Adrenal gland (tissue), 12 donors: ENCODE results near the gene EXD3. TPM values are rescaled to one million over a fixed set of nuclear protein-coding genes. Genes with fewer than 3 reads are reported as not detected.

Experiments used
- DNase-seq, 7 donors: peaks; one replicate each; pipeline ENCODE4 v3.0.0-alpha.2; 2019 to 2020
- H3K27ac ChIP-seq, 5 donors: fragments of 200-600 bp; sonication (generic) in 4 of 5; 1 replicate in 3 of 5; 2 replicates in 2 of 5; pipeline versions ENCODE4 v1.5.1 to v1.8.0; 2016 to 2020; ENCODE audit warnings: mild to moderate bottlenecking in 1 of 5
- H3K27me3 ChIP-seq: fragments of 200-600 bp; 2 replicates; pipeline ENCODE4 v1.8.0; 2021
- H3K36me3 ChIP-seq, 2 donors: fragments of 200-600 bp; replicated peaks in 1 of 2; 1 replicate in 1 of 2; 2 replicates in 1 of 2; pipeline versions ENCODE4 v1.5.1 to v1.8.0; 2018 to 2022
- H3K4me1 ChIP-seq, 2 donors: fragments of 200-600 bp; replicated peaks in 1 of 2; 1 replicate in 1 of 2; 2 replicates in 1 of 2; pipeline versions ENCODE4 v1.5.1 to v1.8.0; 2018 to 2021
- H3K4me3 ChIP-seq, 4 donors: fragments of 200-600 bp; sonication (generic) in 3 of 4; one replicate each; pipeline ENCODE4 v1.5.1; 2016 to 2018
- H3K9me3 ChIP-seq, 3 donors: fragments of 200-600 bp; sonication (generic) in 1 of 3; replicated peaks in 1 of 3; 1 replicate in 2 of 3; 2 replicates in 1 of 3; pipeline versions ENCODE4 v1.5.1 to v1.8.0; 2016 to 2021
- POLR2A ChIP-seq, 2 donors: fragments of 450-650 bp; IDR thresholded peaks; one replicate each; pipeline ENCODE4 v1.6.1; 2017; ENCODE audit warnings: antibody characterized with exemption in 2 of 2, mild to moderate bottlenecking in 2 of 2, moderate library complexity in 1 of 2
- WGBS, 4 donors: extraction: QIAGEN DNeasy Blood & Tissue Kit in 2 of 4; methylation state at CpG; one replicate each; pipeline versions ENCODE4 v1.1.5 to v1.1.7; 2013 to 2017; 5-methylcytosine and 5-hydroxymethylcytosine counted together
- intact Hi-C, 2 donors: fragments of 100-400 bp; cut with DNase I; formaldehyde crosslinking; loops; one replicate each; pipeline versions ENCODE4 v1.14.1 to v1.15.0; 2022 to 2023
- polyA plus RNA-seq, 3 donors: library from polyadenylated mRNA; stranded (reverse); fragments of 200-250 nt in 2 of 3; fragments of 350-450 nt in 1 of 3; fragmentation: Illumina TruSeq in 1 of 3; extraction: RNeasy Lipid Tissue Mini Kit (QIAGEN cat#74804) in 1 of 3; gene quantifications; one replicate each; pipeline ENCODE4 v1.2.3, GENCODE V29; 2013 to 2014
- total RNA-seq, 9 donors: library from RNA; depleted of rRNA in 4 of 9; stranded (reverse); fragments of >200 nt in 4 of 9; fragments of 120-200 nt in 1 of 9; fragmentation: NEBNext Ultra II Directional in 1 of 9; extraction: Animal tissue kit (Norgen Biotek cat#: 25700) in 1 of 9; gene quantifications; one replicate each; pipeline versions ENCODE4 v1.1.0 to v1.2.4, GENCODE V29; 2013 to 2023
- TF ChIP-seq, protein P1 (sequence below), 6 experiments: fragments of 450-650 bp in 4 of 6; fragments of 200-600 bp in 2 of 6; sonication (generic) in 1 of 6; IDR thresholded peaks; 1 replicate in 5 of 6; 2 replicates in 1 of 6; pipeline versions ENCODE4 v1.5.1 to v1.8.0; 2016 to 2021; ENCODE audit warnings: antibody characterized with exemption in 6 of 6, mild to moderate bottlenecking in 2 of 6, moderate library complexity in 1 of 6
- donor health status: healthy with polysubstance abuse.
- donor health status: Bipolar disorder and iron deficiency.
- donor health status: DM: yes; HTN: yes; CAD: no.
- donor health status: DM: no; HTN: no; CAD: no.
- donor health status: DM: no; HTN: no; CAD: no.
- donor health status: DM: yes; HTN: yes; CAD: no.

Gene EXD3
- total and polyA plus RNA-seq, 12 donors: 1.2 to 111 (median 23.9) TPM

DNA sequence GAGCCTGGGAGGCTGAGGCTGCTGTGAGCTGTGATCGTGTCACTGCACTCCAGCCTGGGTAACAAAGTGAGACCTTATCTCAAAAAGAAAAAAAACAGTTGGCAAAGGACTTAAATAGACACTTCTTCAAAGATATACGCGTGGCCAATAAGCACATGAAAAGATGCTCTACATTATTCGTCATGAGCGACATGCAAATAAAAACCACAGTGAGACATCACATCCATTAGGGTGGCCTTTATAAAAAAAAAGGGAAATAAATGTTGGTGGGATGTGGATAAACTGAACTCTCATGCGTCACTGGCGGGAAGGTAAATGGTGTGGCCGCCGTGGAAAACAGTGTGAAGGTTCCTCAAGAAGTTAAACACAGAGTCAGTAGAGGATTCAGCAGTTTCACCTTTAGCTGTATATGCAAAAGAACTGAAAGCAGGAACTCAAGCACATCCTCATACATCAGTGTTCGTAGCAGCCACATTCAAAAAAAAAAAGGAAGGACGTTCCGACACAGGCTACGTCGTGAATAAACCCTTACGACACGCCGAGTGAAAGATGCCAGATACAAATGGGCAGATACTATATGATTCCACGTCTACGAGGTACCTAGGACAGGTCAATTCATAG, 96.4 kb downstream of the EXD3 start:
- DNase-seq: no peak
- Histone ChIP-seq H3K4me1 (no peaks in the 10 kb centered on the region), H3K4me3 (no peak overlapping the region), H3K36me3 (no peaks in the 10 kb centered on the region), H3K27ac (no peak overlapping the region), H3K27me3 (no peaks in the 10 kb centered on the region), H3K9me3 (no peaks in the 10 kb centered on the region)
- TF ChIP-seq, protein P1, sequence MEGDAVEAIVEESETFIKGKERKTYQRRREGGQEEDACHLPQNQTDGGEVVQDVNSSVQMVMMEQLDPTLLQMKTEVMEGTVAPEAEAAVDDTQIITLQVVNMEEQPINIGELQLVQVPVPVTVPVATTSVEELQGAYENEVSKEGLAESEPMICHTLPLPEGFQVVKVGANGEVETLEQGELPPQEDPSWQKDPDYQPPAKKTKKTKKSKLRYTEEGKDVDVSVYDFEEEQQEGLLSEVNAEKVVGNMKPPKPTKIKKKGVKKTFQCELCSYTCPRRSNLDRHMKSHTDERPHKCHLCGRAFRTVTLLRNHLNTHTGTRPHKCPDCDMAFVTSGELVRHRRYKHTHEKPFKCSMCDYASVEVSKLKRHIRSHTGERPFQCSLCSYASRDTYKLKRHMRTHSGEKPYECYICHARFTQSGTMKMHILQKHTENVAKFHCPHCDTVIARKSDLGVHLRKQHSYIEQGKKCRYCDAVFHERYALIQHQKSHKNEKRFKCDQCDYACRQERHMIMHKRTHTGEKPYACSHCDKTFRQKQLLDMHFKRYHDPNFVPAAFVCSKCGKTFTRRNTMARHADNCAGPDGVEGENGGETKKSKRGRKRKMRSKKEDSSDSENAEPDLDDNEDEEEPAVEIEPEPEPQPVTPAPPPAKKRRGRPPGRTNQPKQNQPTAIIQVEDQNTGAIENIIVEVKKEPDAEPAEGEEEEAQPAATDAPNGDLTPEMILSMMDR (IDR thresholded peaks at IDR 0.05): no peak
- intact Hi-C loops: no loop called here
- 72 to 84% (median 81%) methylated on average over 19 of the region's 19 CpGs for WGBS, 4 donors

DNA sequence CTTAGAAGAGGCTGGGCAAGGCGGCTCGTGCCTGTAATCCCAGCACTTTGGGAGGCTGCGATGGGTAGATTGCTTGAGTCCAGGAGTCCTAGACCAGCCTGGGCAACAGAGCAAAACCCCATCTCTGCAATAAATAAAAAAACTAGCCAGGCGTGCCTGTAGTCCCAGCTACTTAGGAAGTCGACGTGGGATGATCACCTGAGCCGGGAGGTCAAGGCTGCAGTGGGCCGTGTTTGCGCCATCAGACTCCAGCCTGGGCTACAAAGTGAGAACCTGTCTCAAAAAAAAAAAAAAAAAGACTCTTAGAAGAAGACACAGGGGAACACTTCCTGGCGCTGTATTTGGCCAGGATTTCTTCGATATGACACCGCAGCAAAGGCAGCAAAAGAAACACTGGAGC, 97.2 kb downstream of the EXD3 start:
- no peak overlapping the region for H3K4me3 ChIP-seq
- no peaks in the 10 kb centered on the region for H3K4me1 ChIP-seq
- WGBS, 4 donors: 91 to 93% (median 92%) methylated on average over 12 of the region's 12 CpGs
- no peak for TF ChIP-seq POLR2A (IDR thresholded peaks at IDR 0.05)
- TF ChIP-seq, protein P1 (IDR thresholded peaks at IDR 0.05): no peak
- no peak for DNase-seq
- no peaks in the 10 kb centered on the region for H3K36me3 ChIP-seq
- H3K27ac ChIP-seq: no peak overlapping the region
- H3K9me3 ChIP-seq: no peaks in the 10 kb centered on the region
- intact Hi-C loops: no loop called here
- H3K27me3 ChIP-seq: no peaks in the 10 kb centered on the region

DNA sequence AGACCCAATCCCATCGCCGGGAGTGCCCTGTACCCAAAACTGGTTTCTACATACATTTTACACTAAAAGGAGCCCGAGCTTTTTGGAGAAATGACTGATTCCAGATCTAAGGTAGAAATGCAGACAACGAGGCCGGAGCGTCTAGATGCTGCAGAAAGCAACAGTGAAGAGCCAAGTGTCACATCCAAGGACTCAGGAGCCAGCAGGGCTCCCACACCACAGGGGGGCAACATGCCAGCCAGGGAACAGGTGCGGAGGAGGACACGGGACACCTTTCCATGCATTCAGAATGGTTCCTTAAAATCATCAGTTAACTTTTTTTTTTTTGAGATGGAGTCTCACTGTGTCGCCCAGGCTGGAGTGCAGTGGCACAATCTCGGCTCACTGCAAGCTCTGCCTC, 97.8 kb downstream of the EXD3 start:
- no peaks in the 10 kb centered on the region for H3K9me3 ChIP-seq
- intact Hi-C loops: no loop called here
- H3K27ac ChIP-seq: no peak overlapping the region
- H3K36me3 ChIP-seq: no peaks in the 10 kb centered on the region
- TF ChIP-seq, protein P1 (IDR thresholded peaks at IDR 0.05): no peak
- no peak for TF ChIP-seq POLR2A (IDR thresholded peaks at IDR 0.05)
- no peak for DNase-seq
- no peak overlapping the region for H3K4me3 ChIP-seq
- no peaks in the 10 kb centered on the region for H3K4me1 ChIP-seq
- 89 to 97% (median 93%) methylated on average over 10 of the region's 10 CpGs for WGBS, 4 donors
- no peaks in the 10 kb centered on the region for H3K27me3 ChIP-seq

DNA sequence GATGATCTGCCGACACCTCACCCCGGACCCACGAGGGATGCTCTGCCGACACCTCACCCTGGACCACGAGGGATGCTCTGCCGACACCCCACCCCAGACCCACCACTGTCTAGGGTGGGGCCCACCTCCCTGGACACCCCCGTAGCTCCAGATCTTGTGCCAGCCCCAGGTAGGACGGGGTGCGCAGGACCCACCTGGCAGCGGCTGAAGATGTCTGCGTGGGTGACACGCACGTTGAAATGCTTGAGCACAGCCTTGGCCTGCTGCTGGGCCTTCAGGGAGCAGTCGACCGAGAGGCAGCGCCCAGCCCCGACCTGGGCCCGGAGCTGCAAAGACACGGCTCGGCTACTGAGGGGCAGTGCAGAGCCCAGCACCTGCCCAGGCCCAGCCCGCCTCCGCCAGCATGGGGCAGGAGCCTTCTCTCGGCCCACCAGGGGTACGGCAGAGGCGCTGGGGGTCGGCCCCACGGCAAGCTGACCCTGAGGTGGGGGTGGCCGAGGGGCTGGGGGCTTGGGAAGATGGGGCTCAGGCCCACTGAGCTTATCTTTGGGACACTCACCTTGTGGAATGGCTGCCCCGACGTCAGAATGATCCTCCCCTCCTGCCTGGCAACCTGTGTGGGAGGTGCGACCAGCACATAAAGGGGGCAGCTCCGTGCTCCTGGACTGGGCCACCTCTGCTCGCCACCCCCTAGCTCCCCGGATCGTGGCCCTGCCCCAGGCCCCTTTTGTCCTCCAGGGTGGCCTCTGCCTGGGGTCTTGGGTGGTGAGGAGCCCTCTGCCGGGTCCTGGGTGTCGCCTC, 99.2 kb downstream of the EXD3 start:
- DNase-seq: no peak
- 93 to 97% (median 94%) methylated on average over 3 to 37 of the region's 37 CpGs for WGBS, 4 donors
- intact Hi-C loops: no loop called here

More for the DNA sequence above, 99.2 kb downstream of the EXD3 start:
- H3K36me3 ChIP-seq: no peaks in the 10 kb centered on the region
- TF ChIP-seq, protein P1 (IDR thresholded peaks at IDR 0.05): no peak
- TF ChIP-seq POLR2A (IDR thresholded peaks at IDR 0.05): no peak
- no peaks in the 10 kb centered on the region for H3K9me3 ChIP-seq
- H3K27me3 ChIP-seq: no peaks in the 10 kb centered on the region
- H3K27ac ChIP-seq: no peak overlapping the region
- H3K4me3 ChIP-seq: no peak overlapping the region
- no peaks in the 10 kb centered on the region for H3K4me1 ChIP-seq
